A549 (cell line): Measurements from ENCODE around the gene ZNF804B. TPM values are rescaled to one million over a fixed set of nuclear protein-coding genes. Genes with fewer than 3 reads are reported as not detected.

Source experiments
- ATAC-seq, 2 experiments: fragments of 200-7000 bp in 1 of 2; fragments of >200 bp in 1 of 2; cut with Nextera tagmentation in 1 of 2; cut with Tn5 transposase in 1 of 2; 3 replicates each; pipeline versions ENCODE4 v1.8.0 to v1.9.1; 2018 to 2020; ENCODE audit warnings: mild to moderate bottlenecking in 1 of 2, moderate library complexity in 1 of 2
- CTCF ChIA-PET: fragments of 300-600 bp; sonication (Branson Sonifier 250); formaldehyde crosslinking; extraction: SDS; loops from one replicate; lab custom pipeline; 2021; ENCODE audit warnings: antibody characterized with exemption, inconsistent platforms; lab: Yijun Ruan, JAX
- POLR2A ChIA-PET: fragments of 350-600 bp; formaldehyde crosslinking; extraction: SDS; loops from one replicate; lab custom pipeline; 2021; ENCODE audit warnings: antibody characterized with exemption, inconsistent platforms; lab: Yijun Ruan, JAX
- DNase-seq, 2 experiments: peaks; one replicate each; pipeline versions ENCODE4 v3.0.0 to v3.0.0-alpha.2; 2011 to 2016; ENCODE audit warnings: low read depth in 1 of 2, low spot score in 1 of 2
- FAIRE-seq: peaks from 2 replicates; lab custom pipeline; 2011; peaks lifted over from hg19 to GRCh38; lab: Jason Lieb, UNC
- H3K27ac ChIP-seq, 2 experiments: fragments of >200 bp; sonication (Bioruptor Twin); formaldehyde crosslinking; 3 replicates each; pipeline ENCODE4 v1.5.1; 2016 to 2017
- H3K4me1 ChIP-seq: fragments of >200 bp; sonication (Bioruptor Twin); formaldehyde crosslinking; 3 replicates; pipeline ENCODE4 v1.6.1; 2016
- H3K4me2 ChIP-seq: fragments of >200 bp; sonication (Bioruptor Twin); formaldehyde crosslinking; 3 replicates; pipeline ENCODE4 v1.6.1; 2016
- H3K4me3 ChIP-seq: fragments of >200 bp; sonication (Bioruptor Twin); formaldehyde crosslinking; 3 replicates; pipeline ENCODE4 v1.5.1; 2016
- H3K9me3 ChIP-seq: fragments of >200 bp; sonication (Bioruptor Twin); formaldehyde crosslinking; 3 replicates; pipeline ENCODE4 v1.6.1; 2016
- EHF ChIP-seq: fragments of 250-450 bp; sonication (Bioruptor Pico); IDR thresholded peaks from 2 replicates; pipeline ENCODE4 v1.5.0; 2020; ENCODE audit warnings: mild to moderate bottlenecking
- FOSB ChIP-seq: fragments of 250-450 bp; sonication (Bioruptor Pico); IDR thresholded peaks from 2 replicates; pipeline ENCODE4 v1.5.0; 2020; ENCODE audit warnings: mild to moderate bottlenecking, moderate library complexity
- FOSL2 ChIP-seq, 2 experiments: fragments of 450-650 bp in 1 of 2; fragments of >200 bp in 1 of 2; sonication (Bioruptor Twin) in 1 of 2; formaldehyde crosslinking; IDR thresholded peaks; 2 replicates each; pipeline versions ENCODE4 v1.5.0 to v1.6.1; 2016 to 2020; ENCODE audit warnings: mild to moderate bottlenecking in 1 of 2, moderate library complexity in 1 of 2
- HOXA7 ChIP-seq: fragments of 250-450 bp; sonication (Bioruptor Pico); IDR thresholded peaks from 2 replicates; pipeline ENCODE4 v1.5.0; 2020; ENCODE audit warnings: mild to moderate bottlenecking, moderate library complexity
- HOXB13 ChIP-seq: fragments of 250-450 bp; sonication (Bioruptor Pico); IDR thresholded peaks from 2 replicates; pipeline ENCODE4 v1.5.0; 2020; ENCODE audit warnings: low read depth, mild to moderate bottlenecking, moderate library complexity
- JUN ChIP-seq, 2 experiments: fragments of >200 bp; sonication (Bioruptor Twin); formaldehyde crosslinking; IDR thresholded peaks; 2 replicates in 1 of 2; 3 replicates in 1 of 2; pipeline ENCODE4 v1.6.1; 2016 to 2017
- JUNB ChIP-seq: fragments of >200 bp; sonication (Bioruptor Twin); formaldehyde crosslinking; IDR thresholded peaks from 2 replicates; pipeline ENCODE4 v1.6.1; 2016
- KDM5A ChIP-seq: fragments of 200-600 bp; sonication (generic); IDR thresholded peaks from 2 replicates; pipeline ENCODE4 v1.6.1; 2016; ENCODE audit warnings: antibody characterized with exemption, mild to moderate bottlenecking
- NFE2L2 ChIP-seq: fragments of 150-350 bp; conservative IDR thresholded peaks from 2 replicates; pipeline ENCODE4 v1.6.1; 2014; ENCODE audit warnings: low read length
- NR3C1 ChIP-seq: fragments of >200 bp; sonication (Bioruptor Twin); formaldehyde crosslinking; IDR thresholded peaks from 3 replicates; pipeline ENCODE4 v1.6.1; 2017
- PHF8 ChIP-seq: fragments of 200-600 bp; sonication (generic); IDR thresholded peaks from 2 replicates; pipeline ENCODE4 v1.6.1; 2016; ENCODE audit warnings: low read depth, mild to moderate bottlenecking, antibody characterized with exemption, moderate library complexity, borderline replicate concordance
- POLR2A ChIP-seq: IDR thresholded peaks from 2 replicates; pipeline ENCODE4 v1.6.1; 2012; ENCODE audit warnings: mild to moderate bottlenecking, low read length
- POLR2AphosphoS2 ChIP-seq: conservative IDR thresholded peaks from 2 replicates; pipeline ENCODE4 v1.6.1; 2012; ENCODE audit warnings: low read length, improper control_type of control experiment, inconsistent platforms
- RAD21 ChIP-seq, 2 experiments: fragments of >200 bp in 1 of 2; sonication (Bioruptor Twin) in 1 of 2; formaldehyde crosslinking in 1 of 2; IDR thresholded peaks in 1 of 2; conservative IDR thresholded peaks in 1 of 2; 2 replicates in 1 of 2; 3 replicates in 1 of 2; pipeline ENCODE4 v1.6.1; 2012 to 2018; ENCODE audit warnings: inconsistent platforms in 1 of 2
- RARB ChIP-seq: fragments of 250-450 bp; sonication (Bioruptor Pico); IDR thresholded peaks from 2 replicates; pipeline ENCODE4 v1.8.0; 2021; ENCODE audit warnings: mild to moderate bottlenecking, moderate library complexity
- RCOR1 ChIP-seq: fragments of 150-350 bp; IDR thresholded peaks from 2 replicates; pipeline ENCODE4 v1.6.1; 2014; ENCODE audit warnings: antibody characterized with exemption, low read length, low read depth
- RFX5 ChIP-seq: fragments of 450-650 bp; IDR thresholded peaks from 2 replicates; pipeline ENCODE4 v1.7.1; 2014; ENCODE audit warnings: antibody characterized with exemption, mild to moderate bottlenecking, moderate library complexity
- SMC3 ChIP-seq: fragments of >200 bp; sonication (Bioruptor Twin); formaldehyde crosslinking; IDR thresholded peaks from 3 replicates; pipeline ENCODE4 v1.6.1; 2018; ENCODE audit warnings: inconsistent platforms
- TFCP2L1 ChIP-seq: fragments of 250-450 bp; sonication (Bioruptor Pico); IDR thresholded peaks from 2 replicates; pipeline ENCODE4 v1.5.0; 2021; ENCODE audit warnings: mild to moderate bottlenecking
- TP53 ChIP-seq: fragments of 250-450 bp; sonication (Bioruptor Pico); IDR thresholded peaks from 2 replicates; pipeline ENCODE4 v1.5.0; 2021; ENCODE audit warnings: mild to moderate bottlenecking, moderate library complexity
- ZC3H11A ChIP-seq: fragments of 450-650 bp; IDR thresholded peaks from 2 replicates; pipeline ENCODE4 v1.6.1; 2014; ENCODE audit warnings: antibody characterized with exemption, mild to moderate bottlenecking
- ZFP36 ChIP-seq: fragments of 450-650 bp; IDR thresholded peaks from 2 replicates; pipeline ENCODE4 v1.6.1; 2014; ENCODE audit warnings: borderline replicate concordance; ENCODE audit not compliant: partially characterized antibody
- ZSCAN20 ChIP-seq: fragments of 250-450 bp; sonication (Bioruptor Pico); IDR thresholded peaks from 2 replicates; pipeline ENCODE4 v1.8.0; 2022; ENCODE audit warnings: mild to moderate bottlenecking, moderate library complexity
- WGBS: methylation state at CpG from one replicate; pipeline ENCODE4 v1.1.6; 2017; ENCODE audit errors: missing lambda C conversion rate; 5-methylcytosine and 5-hydroxymethylcytosine counted together
- polyA plus RNA-seq, 4 experiments: library from polyadenylated mRNA; depleted of rRNA in 3 of 4; stranded (reverse); fragments of >200 nt; fragmentation: RNase III in 1 of 4; extraction: RNeasy Plus Mini Kit Qiagen cat#74134 plus additional on column Dnase treatment in 1 of 4; gene quantifications; 2 replicates in 3 of 4; 3 replicates in 1 of 4; pipeline ENCODE4 v1.2.3, GENCODE V29; 2011 to 2017
- TF ChIP-seq, protein P1 (sequence below): fragments of 150-350 bp; IDR thresholded peaks from 2 replicates; pipeline ENCODE4 v1.6.1; 2014; ENCODE audit warnings: low read depth, mild to moderate bottlenecking, low read length
- TF ChIP-seq, protein P2 (sequence below): fragments of 200-600 bp; sonication (generic); IDR thresholded peaks from 2 replicates; pipeline ENCODE4 v1.6.1; 2016; ENCODE audit warnings: antibody characterized with exemption, mild to moderate bottlenecking, moderate library complexity
- TF ChIP-seq, protein P3 (sequence below): IDR thresholded peaks from 2 replicates; pipeline ENCODE4 v1.6.1; 2012
- TF ChIP-seq, protein P4 (sequence below): fragments of 450-650 bp; IDR thresholded peaks from 2 replicates; pipeline ENCODE4 v1.6.1; 2014; ENCODE audit warnings: antibody characterized with exemption
- TF ChIP-seq, protein P5 (sequence below): fragments of 250-450 bp; sonication (Bioruptor Pico); IDR thresholded peaks from 2 replicates; pipeline ENCODE4 v1.5.0; 2021; ENCODE audit warnings: mild to moderate bottlenecking, moderate library complexity, borderline replicate concordance
- TF ChIP-seq, protein P6 (sequence below): fragments of >200 bp; sonication (Bioruptor Twin); formaldehyde crosslinking; IDR thresholded peaks from 3 replicates; pipeline ENCODE4 v1.6.1; 2016

Gene ZNF804B
- polyA plus RNA-seq, 2 of the 4 experiments (the other 2 are of a cell fraction): not detected

DNA sequence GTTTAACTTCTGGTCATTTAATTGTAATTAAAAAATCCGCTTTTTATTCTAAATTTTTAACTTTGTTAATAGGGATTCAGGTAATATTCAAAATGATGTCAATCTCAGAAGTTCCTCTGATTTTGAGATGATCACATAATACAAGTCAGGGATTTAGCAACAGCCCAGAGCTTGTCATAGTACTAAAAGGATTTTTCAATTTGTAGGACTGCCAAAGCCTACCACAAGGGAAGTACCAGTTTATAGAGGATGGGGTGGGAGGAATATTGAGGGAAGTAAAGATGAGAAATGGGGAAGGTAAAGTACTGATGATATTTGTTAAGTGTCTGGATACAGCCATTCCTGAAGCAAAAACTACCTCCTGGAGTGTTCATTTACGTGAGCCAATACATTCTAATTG lies 314.3 kb downstream of the ZNF804B start:
- H3K4me2 ChIP-seq: no peak overlapping the region
- no peak for DNase-seq
- H3K9me3 ChIP-seq: no peaks in the 10 kb centered on the region
- ChIA-PET POLR2A (no interaction called here), CTCF (no interaction called here)
- H3K4me3 ChIP-seq: no peak overlapping the region
- no peaks in the 10 kb centered on the region for H3K4me1 ChIP-seq
- H3K27ac ChIP-seq: no peak overlapping the region
- FAIRE-seq: no peak
- TF ChIP-seq, protein P1, sequence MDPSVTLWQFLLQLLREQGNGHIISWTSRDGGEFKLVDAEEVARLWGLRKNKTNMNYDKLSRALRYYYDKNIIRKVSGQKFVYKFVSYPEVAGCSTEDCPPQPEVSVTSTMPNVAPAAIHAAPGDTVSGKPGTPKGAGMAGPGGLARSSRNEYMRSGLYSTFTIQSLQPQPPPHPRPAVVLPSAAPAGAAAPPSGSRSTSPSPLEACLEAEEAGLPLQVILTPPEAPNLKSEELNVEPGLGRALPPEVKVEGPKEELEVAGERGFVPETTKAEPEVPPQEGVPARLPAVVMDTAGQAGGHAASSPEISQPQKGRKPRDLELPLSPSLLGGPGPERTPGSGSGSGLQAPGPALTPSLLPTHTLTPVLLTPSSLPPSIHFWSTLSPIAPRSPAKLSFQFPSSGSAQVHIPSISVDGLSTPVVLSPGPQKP: no peak
- TF ChIP-seq NR3C1 (no peak), KDM5A (no peak), POLR2AphosphoS2 (no peak), ZSCAN20 (CRISPR knock-in tag) (no peak), HOXB13 (CRISPR knock-in tag) (no peak), RCOR1 (no peak), ZC3H11A (no peak), RARB (CRISPR knock-in tag) (no peak), POLR2A (no peak), RAD21 (conservative IDR thresholded peaks at IDR 0.05 in 1 of 2, IDR thresholded peaks at IDR 0.05 in 1 of 2) (no peak), SMC3 (no peak)
- TF ChIP-seq, protein P2, sequence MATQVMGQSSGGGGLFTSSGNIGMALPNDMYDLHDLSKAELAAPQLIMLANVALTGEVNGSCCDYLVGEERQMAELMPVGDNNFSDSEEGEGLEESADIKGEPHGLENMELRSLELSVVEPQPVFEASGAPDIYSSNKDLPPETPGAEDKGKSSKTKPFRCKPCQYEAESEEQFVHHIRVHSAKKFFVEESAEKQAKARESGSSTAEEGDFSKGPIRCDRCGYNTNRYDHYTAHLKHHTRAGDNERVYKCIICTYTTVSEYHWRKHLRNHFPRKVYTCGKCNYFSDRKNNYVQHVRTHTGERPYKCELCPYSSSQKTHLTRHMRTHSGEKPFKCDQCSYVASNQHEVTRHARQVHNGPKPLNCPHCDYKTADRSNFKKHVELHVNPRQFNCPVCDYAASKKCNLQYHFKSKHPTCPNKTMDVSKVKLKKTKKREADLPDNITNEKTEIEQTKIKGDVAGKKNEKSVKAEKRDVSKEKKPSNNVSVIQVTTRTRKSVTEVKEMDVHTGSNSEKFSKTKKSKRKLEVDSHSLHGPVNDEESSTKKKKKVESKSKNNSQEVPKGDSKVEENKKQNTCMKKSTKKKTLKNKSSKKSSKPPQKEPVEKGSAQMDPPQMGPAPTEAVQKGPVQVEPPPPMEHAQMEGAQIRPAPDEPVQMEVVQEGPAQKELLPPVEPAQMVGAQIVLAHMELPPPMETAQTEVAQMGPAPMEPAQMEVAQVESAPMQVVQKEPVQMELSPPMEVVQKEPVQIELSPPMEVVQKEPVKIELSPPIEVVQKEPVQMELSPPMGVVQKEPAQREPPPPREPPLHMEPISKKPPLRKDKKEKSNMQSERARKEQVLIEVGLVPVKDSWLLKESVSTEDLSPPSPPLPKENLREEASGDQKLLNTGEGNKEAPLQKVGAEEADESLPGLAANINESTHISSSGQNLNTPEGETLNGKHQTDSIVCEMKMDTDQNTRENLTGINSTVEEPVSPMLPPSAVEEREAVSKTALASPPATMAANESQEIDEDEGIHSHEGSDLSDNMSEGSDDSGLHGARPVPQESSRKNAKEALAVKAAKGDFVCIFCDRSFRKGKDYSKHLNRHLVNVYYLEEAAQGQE: no peak
- TF ChIP-seq, protein P3, sequence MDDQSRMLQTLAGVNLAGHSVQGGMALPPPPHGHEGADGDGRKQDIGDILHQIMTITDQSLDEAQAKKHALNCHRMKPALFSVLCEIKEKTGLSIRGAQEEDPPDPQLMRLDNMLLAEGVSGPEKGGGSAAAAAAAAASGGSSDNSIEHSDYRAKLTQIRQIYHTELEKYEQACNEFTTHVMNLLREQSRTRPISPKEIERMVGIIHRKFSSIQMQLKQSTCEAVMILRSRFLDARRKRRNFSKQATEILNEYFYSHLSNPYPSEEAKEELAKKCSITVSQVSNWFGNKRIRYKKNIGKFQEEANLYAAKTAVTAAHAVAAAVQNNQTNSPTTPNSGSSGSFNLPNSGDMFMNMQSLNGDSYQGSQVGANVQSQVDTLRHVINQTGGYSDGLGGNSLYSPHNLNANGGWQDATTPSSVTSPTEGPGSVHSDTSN: no peak
- TF ChIP-seq, protein P4, sequence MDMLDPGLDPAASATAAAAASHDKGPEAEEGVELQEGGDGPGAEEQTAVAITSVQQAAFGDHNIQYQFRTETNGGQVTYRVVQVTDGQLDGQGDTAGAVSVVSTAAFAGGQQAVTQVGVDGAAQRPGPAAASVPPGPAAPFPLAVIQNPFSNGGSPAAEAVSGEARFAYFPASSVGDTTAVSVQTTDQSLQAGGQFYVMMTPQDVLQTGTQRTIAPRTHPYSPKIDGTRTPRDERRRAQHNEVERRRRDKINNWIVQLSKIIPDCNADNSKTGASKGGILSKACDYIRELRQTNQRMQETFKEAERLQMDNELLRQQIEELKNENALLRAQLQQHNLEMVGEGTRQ: no peak
- TF ChIP-seq, all 56 proteins: peak for 0
- ATAC-seq: no peak
- WGBS: 2% methylated on average over 2 of the region's 2 CpGs

DNA sequence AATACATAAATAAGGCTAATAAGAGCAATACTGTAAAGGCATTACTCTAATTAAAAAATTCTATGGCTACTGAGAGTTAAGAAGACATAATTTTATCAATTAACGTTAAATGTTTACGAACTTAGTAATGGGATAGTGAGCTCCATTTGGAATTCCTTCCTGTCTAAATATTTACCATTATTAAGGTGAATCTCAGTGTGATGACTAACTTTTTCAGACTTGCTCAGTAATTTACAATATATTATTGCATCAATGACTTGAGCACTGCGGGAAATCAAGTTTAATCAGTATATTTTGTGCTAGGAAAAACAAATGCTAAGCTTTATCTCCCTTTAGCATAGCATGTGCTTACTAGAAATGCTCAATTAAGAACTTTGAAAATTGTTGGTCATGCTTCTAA lies 318.5 kb downstream of the ZNF804B start:
- Histone ChIP-seq H3K4me2 (no peak overlapping the region), H3K4me1 (no peaks in the 10 kb centered on the region), H3K27ac (no peak overlapping the region), H3K4me3 (no peak overlapping the region), H3K9me3 (no peaks in the 10 kb centered on the region)
- DNase-seq (no peak), FAIRE-seq (no peak), ATAC-seq (no peak)
- ChIA-PET POLR2A (no interaction called here), CTCF (no interaction called here)
- WGBS: 37% methylated on average over 3 of the region's 3 CpGs
- TF ChIP-seq RFX5 (no peak), TFCP2L1 (CRISPR knock-in tag) (no peak), FOSL2 (IDR thresholded peaks at IDR 0.05) (no peak), FOSL2 (CRISPR knock-in tag; IDR thresholded peaks at IDR 0.05) (no peak), HOXA7 (no peak), FOSB (CRISPR knock-in tag) (no peak), JUNB (no peak), RARB (CRISPR knock-in tag) (no peak), PHF8 (no peak), EHF (CRISPR knock-in tag) (no peak), TP53 (CRISPR knock-in tag) (no peak), NFE2L2 (no peak), ZFP36 (no peak), JUN (IDR thresholded peaks at IDR 0.05) (no peak)
- TF ChIP-seq, protein P4: no peak
- TF ChIP-seq, protein P5, sequence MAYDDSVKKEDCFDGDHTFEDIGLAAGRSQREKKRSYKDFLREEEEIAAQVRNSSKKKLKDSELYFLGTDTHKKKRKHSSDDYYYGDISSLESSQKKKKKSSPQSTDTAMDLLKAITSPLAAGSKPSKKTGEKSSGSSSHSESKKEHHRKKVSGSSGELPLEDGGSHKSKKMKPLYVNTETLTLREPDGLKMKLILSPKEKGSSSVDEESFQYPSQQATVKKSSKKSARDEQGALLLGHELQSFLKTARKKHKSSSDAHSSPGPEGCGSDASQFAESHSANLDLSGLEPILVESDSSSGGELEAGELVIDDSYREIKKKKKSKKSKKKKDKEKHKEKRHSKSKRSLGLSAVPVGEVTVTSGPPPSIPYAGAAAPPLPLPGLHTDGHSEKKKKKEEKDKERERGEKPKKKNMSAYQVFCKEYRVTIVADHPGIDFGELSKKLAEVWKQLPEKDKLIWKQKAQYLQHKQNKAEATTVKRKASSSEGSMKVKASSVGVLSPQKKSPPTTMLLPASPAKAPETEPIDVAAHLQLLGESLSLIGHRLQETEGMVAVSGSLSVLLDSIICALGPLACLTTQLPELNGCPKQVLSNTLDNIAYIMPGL (CRISPR knock-in tag): no peak
- TF ChIP-seq, protein P6, sequence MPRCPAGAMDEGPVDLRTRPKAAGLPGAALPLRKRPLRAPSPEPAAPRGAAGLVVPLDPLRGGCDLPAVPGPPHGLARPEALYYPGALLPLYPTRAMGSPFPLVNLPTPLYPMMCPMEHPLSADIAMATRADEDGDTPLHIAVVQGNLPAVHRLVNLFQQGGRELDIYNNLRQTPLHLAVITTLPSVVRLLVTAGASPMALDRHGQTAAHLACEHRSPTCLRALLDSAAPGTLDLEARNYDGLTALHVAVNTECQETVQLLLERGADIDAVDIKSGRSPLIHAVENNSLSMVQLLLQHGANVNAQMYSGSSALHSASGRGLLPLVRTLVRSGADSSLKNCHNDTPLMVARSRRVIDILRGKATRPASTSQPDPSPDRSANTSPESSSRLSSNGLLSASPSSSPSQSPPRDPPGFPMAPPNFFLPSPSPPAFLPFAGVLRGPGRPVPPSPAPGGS: no peak
